GM19238 (cell line): ENCODE results near the gene RAPGEF3.

Experiments used
- DNase-seq: peaks from one replicate; pipeline ENCODE4 v3.0.0; 2011; ENCODE audit warnings: low spot score; ENCODE audit not compliant: insufficient read length

RAPGEF3 gene

GRCh38 chr12:47722136-47722834 is 36.4 kb downstream of the RAPGEF3 start:
- no peak for DNase-seq

GRCh38 chr12:47721431-47721973 is 37.2 kb downstream of the RAPGEF3 start:
- DNase-seq: no peak

GRCh38 chr12:47718531-47718930 is 40.1 kb downstream of the RAPGEF3 start:
- no peak for DNase-seq

GRCh38 chr12:47717443-47718193 is 41.1 kb downstream of the RAPGEF3 start:
- peak; percentile 62 for DNase-seq

- no peak for DNase-seq
These were observed 41.6 kb downstream of the RAPGEF3 start for GRCh38 chr12:47717046-47717442.

- no peak for DNase-seq
These were observed 42.7 kb downstream of the RAPGEF3 start for GRCh38 chr12:47715877-47716548.

- peak; percentile 46 for DNase-seq
These were observed 43.2 kb downstream of the RAPGEF3 start for GRCh38 chr12:47715393-47715876.

- DNase-seq: no peak
These were observed 43.8 kb downstream of the RAPGEF3 start for GRCh38 chr12:47714826-47715386.

- DNase-seq: no peak
These were observed 46.5 kb downstream of the RAPGEF3 start for GRCh38 chr12:47712171-47712570.

GRCh38 chr12:47711448-47711847 is 47.2 kb downstream of the RAPGEF3 start:
- DNase-seq: no peak

GRCh38 chr12:47710278-47710677 is 48.4 kb downstream of the RAPGEF3 start:
- DNase-seq: no peak

GRCh38 chr12:47709671-47710070 is 49.0 kb downstream of the RAPGEF3 start:
- DNase-seq: no peak

- DNase-seq: no peak
These were observed 49.4 kb downstream of the RAPGEF3 start for GRCh38 chr12:47709237-47709636.

- DNase-seq: no peak
These were observed 50.7 kb downstream of the RAPGEF3 start for GRCh38 chr12:47707905-47708543.

GRCh38 chr12:47707355-47707754 is 51.3 kb downstream of the RAPGEF3 start:
- no peak for DNase-seq

- peak; percentile 84 for DNase-seq
These were observed 52.9 kb downstream of the RAPGEF3 start, which contains the start of gene RPAP3 for GRCh38 chr12:47705566-47706425. RPAP3 (minus strand) TSS chr12:47706030; CDS start chr12:47702840, 3,190 bp downstream.

- DNase-seq: no peak
These were observed 53.5 kb downstream of the RAPGEF3 start for GRCh38 chr12:47705229-47705565.

GRCh38 chr12:47704719-47705118 is 54.0 kb downstream of the RAPGEF3 start:
- DNase-seq: no peak

- no peak for DNase-seq
These were observed 58.4 kb downstream of the RAPGEF3 start for GRCh38 chr12:47700263-47700662.

- no peak for DNase-seq
These were observed 60.0 kb downstream of the RAPGEF3 start for GRCh38 chr12:47698631-47699030.
